Measurements from ENCODE around the gene DHX34.
A peak's percentile ranks its signal among the peaks of the same experiment; 100 is the strongest.
"Not testable (repeated sequence)": the region's sequence is repeated elsewhere in the genome, so short reads cannot be mapped to it uniquely, and the experiment has no call there.

Gene DHX34

GRCh38 chr19:47381653-47382279 is 32.7 kb downstream of the DHX34 start:
- Histone ChIP-seq H3K27ac (ENCODE audit: low read depth, low read length) (no peak overlapping the region), H3K9ac (ENCODE audit: low read depth, low read length) (no peak overlapping the region), H3K4me1 (ENCODE audit: control insufficient read depth, insufficient read depth, low read length) (no peaks in the 10 kb centered on the region), H3K27me3 (ENCODE audit: control insufficient read depth, insufficient read depth, low read length) (no peaks in the 10 kb centered on the region), H3K9me3 (ENCODE audit: control insufficient read depth, insufficient read depth, low read length) (no peaks in the 10 kb centered on the region), H3K36me3 (ENCODE audit: control insufficient read depth, insufficient read depth, low read length) (peaks cover 51% of the 10 kb centered on the region), H3K4me3 (ENCODE audit: low read depth, low read length) (no peak overlapping the region)

GRCh38 chr19:47383890-47384289 is 34.8 kb downstream of the DHX34 start:
- H3K4me1 ChIP-seq (ENCODE audit: control insufficient read depth, insufficient read depth, low read length); H3K27ac ChIP-seq (ENCODE audit: low read depth, low read length); H3K27me3 ChIP-seq (ENCODE audit: control insufficient read depth, insufficient read depth, low read length); H3K9me3 ChIP-seq (ENCODE audit: control insufficient read depth, insufficient read depth, low read length); H3K9ac ChIP-seq (ENCODE audit: low read depth, low read length); H3K4me3 ChIP-seq (ENCODE audit: low read depth, low read length): not testable (repeated sequence)
- H3K36me3 ChIP-seq (ENCODE audit: control insufficient read depth, insufficient read depth, low read length): peaks cover 35% of the 10 kb centered on the region

- not testable (repeated sequence) for H3K27me3 ChIP-seq (ENCODE audit: control insufficient read depth, insufficient read depth, low read length); H3K4me3 ChIP-seq (ENCODE audit: low read depth, low read length); H3K9ac ChIP-seq (ENCODE audit: low read depth, low read length); H3K9me3 ChIP-seq (ENCODE audit: control insufficient read depth, insufficient read depth, low read length); H3K27ac ChIP-seq (ENCODE audit: low read depth, low read length); H3K4me1 ChIP-seq (ENCODE audit: control insufficient read depth, insufficient read depth, low read length)
- H3K36me3 ChIP-seq (ENCODE audit: control insufficient read depth, insufficient read depth, low read length): peaks cover 29% of the 10 kb centered on the region
Observed at GRCh38 chr19:47384533-47384932, 35.4 kb downstream of the DHX34 start.

DNA sequence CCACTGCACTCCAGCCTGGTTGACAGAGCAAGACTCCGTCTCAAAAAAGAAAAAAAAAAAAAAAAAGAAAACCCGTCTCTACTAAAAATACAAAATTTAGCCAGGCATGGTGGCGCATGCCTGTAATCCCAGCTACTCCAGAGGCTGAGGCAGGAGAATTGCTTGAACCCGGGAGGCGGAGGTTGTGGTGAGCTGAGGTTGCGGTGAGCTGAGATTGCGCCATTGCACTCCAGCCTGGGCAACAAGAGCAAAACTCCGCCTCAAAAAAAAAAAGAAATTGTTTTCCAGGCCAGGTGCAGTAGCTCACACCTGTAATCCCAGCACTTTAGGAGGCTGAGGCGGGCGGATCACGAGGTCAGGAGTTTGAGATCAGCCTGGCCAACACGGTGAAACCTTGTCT is 37.5 kb downstream of the DHX34 start:
- not testable (repeated sequence) for H3K27me3 ChIP-seq (ENCODE audit: control insufficient read depth, insufficient read depth, low read length); H3K9me3 ChIP-seq (ENCODE audit: control insufficient read depth, insufficient read depth, low read length); H3K9ac ChIP-seq (ENCODE audit: low read depth, low read length); H3K27ac ChIP-seq (ENCODE audit: low read depth, low read length); H3K36me3 ChIP-seq (ENCODE audit: control insufficient read depth, insufficient read depth, low read length); H3K4me1 ChIP-seq (ENCODE audit: control insufficient read depth, insufficient read depth, low read length); H3K4me3 ChIP-seq (ENCODE audit: low read depth, low read length)

GRCh38 chr19:47387623-47388022 is 38.5 kb downstream of the DHX34 start:
- H3K9ac ChIP-seq (ENCODE audit: low read depth, low read length); H3K9me3 ChIP-seq (ENCODE audit: control insufficient read depth, insufficient read depth, low read length); H3K27ac ChIP-seq (ENCODE audit: low read depth, low read length); H3K27me3 ChIP-seq (ENCODE audit: control insufficient read depth, insufficient read depth, low read length); H3K4me1 ChIP-seq (ENCODE audit: control insufficient read depth, insufficient read depth, low read length); H3K4me3 ChIP-seq (ENCODE audit: low read depth, low read length); H3K36me3 ChIP-seq (ENCODE audit: control insufficient read depth, insufficient read depth, low read length): not testable (repeated sequence)

- not testable (repeated sequence) for H3K9me3 ChIP-seq (ENCODE audit: control insufficient read depth, insufficient read depth, low read length); H3K36me3 ChIP-seq (ENCODE audit: control insufficient read depth, insufficient read depth, low read length); H3K4me3 ChIP-seq (ENCODE audit: low read depth, low read length)
Observed at GRCh38 chr19:47388721-47389120, 39.6 kb downstream of the DHX34 start.

DNA sequence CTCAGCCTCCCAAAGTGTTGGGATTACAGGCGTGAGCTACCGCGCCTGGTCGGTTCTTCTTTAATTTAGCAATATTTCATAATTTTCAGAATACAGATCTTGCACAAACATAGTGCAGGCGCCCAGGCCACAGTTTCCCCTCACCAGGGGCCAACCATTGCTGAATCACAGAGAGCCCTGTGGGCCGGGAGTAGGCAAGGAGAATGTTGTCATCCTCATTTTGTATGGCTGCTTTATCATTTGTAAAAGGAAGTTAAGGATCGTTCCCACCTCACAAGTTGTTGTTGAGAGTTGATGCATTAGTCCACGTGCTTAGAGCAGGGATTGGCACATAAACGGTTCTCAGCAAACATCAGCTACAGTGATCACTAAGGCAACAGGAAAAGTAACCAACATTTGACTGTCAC is 40.0 kb downstream of the DHX34 start:
- Histone ChIP-seq H3K27me3 (ENCODE audit: control insufficient read depth, insufficient read depth, low read length) (no peaks in the 10 kb centered on the region), H3K9me3 (ENCODE audit: control insufficient read depth, insufficient read depth, low read length) (peaks cover 2% of the 10 kb centered on the region; the same call in 1 of the 2 replicates), H3K9ac (ENCODE audit: low read depth, low read length) (no peak overlapping the region), H3K4me3 (ENCODE audit: low read depth, low read length) (no peak overlapping the region), H3K4me1 (ENCODE audit: control insufficient read depth, insufficient read depth, low read length) (no peaks in the 10 kb centered on the region), H3K36me3 (ENCODE audit: control insufficient read depth, insufficient read depth, low read length) (no peaks in the 10 kb centered on the region), H3K27ac (ENCODE audit: low read depth, low read length) (no peak overlapping the region)

More at GRCh38 chr19:47388721-47389120, 39.6 kb downstream of the DHX34 start:
- H3K27me3 ChIP-seq (ENCODE audit: control insufficient read depth, insufficient read depth, low read length); H3K27ac ChIP-seq (ENCODE audit: low read depth, low read length); H3K9ac ChIP-seq (ENCODE audit: low read depth, low read length); H3K4me1 ChIP-seq (ENCODE audit: control insufficient read depth, insufficient read depth, low read length): not testable (repeated sequence)

GRCh38 chr19:47390533-47391488 is 41.7 kb downstream of the DHX34 start:
- no peaks in the 10 kb centered on the region for H3K4me1 ChIP-seq (ENCODE audit: control insufficient read depth, insufficient read depth, low read length)
- no peaks in the 10 kb centered on the region for H3K27me3 ChIP-seq (ENCODE audit: control insufficient read depth, insufficient read depth, low read length)
- no peak overlapping the region for H3K9ac ChIP-seq (ENCODE audit: low read depth, low read length)
- peak overlapping the region; percentile 71 for H3K27ac ChIP-seq (ENCODE audit: low read depth, low read length)
- no peak overlapping the region for H3K4me3 ChIP-seq (ENCODE audit: low read depth, low read length)
- H3K9me3 ChIP-seq (ENCODE audit: control insufficient read depth, insufficient read depth, low read length): peaks cover 2% of the 10 kb centered on the region; the same call in 1 of the 2 replicates
- no peaks in the 10 kb centered on the region for H3K36me3 ChIP-seq (ENCODE audit: control insufficient read depth, insufficient read depth, low read length)

DNA sequence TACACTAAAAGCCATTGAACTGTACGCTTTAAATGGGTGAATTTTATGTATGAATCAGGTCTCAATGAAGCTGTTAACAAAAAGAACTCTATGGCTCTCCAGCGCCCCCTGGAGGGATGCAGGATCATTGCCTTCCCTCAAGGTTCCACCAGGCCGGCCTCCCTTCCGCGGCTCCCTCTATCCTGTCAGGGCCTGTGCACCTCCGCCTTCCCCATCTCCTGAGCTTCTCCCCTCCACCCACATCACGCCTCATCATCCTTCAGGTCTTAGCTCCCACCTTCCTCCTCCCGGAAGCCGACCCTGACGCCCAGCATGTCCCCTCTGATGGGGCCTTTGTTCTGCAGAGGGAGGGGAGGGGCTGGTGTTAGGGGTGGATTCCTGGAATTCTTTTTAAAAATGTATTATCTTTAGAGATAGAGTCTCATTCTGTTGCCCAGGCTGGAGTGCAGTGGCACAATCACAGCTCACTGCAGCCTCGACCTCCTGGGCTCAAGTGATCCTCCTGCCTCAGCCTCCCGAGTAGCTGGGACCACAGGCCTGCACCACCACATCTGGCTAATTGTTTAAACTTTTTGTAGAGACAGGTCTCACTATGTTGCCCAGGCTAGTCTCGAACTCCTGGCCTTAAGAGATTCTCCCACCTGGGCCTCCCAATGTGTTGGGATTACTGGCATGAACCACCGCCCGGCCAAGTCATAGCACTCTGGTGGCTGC is 42.6 kb downstream of the DHX34 start:
- Histone ChIP-seq H3K27me3 (ENCODE audit: control insufficient read depth, insufficient read depth, low read length) (no peaks in the 10 kb centered on the region), H3K9me3 (ENCODE audit: control insufficient read depth, insufficient read depth, low read length) (peaks cover 2% of the 10 kb centered on the region; the same call in 1 of the 2 replicates), H3K4me1 (ENCODE audit: control insufficient read depth, insufficient read depth, low read length) (no peaks in the 10 kb centered on the region), H3K27ac (ENCODE audit: low read depth, low read length) (peak overlapping the region; percentile 71), H3K36me3 (ENCODE audit: control insufficient read depth, insufficient read depth, low read length) (no peaks in the 10 kb centered on the region), H3K4me3 (ENCODE audit: low read depth, low read length) (no peak overlapping the region), H3K9ac (ENCODE audit: low read depth, low read length) (no peak overlapping the region)

DNA sequence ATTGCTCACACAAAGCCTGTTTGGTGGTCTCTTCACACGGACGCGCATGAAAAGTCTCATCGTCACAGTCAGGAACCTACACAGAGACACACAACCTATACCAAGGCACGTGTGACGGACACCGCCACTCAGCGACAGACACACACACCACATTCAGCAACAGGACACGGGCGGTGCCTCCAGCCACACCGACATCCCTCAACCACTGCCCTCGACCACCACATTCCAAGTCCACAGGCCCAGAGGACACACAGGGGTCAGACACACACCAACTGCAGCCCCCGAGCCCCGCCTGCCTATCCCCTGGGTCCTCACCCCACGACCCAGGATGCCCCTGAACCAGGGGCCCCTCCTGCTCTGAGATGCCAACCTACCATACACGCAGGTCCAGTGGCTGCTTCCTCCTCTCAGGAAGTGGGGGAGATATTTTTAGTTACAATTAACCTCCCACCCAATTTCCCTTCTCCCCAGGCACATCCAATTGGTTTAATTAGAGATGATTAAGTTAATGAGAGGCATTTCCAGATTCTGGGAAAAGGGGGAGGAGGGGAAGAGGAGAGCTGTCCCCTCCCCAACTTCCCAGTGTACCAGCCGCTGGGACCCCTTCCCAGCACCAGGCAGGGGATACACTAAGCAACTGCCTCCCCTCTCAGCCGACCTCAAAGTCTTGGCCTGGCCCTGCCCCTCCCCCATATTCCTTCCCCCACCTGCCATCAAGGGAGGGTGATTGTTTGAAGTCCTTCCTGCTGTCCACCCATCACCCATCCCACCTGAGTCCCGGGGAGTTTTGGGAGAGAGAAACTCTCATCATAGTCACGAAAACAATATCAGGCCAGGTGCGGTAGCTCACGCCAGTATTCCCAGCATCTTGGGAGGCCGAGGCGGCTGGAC is 49.8 kb downstream of the DHX34 start:
- no peaks in the 10 kb centered on the region for H3K36me3 ChIP-seq (ENCODE audit: control insufficient read depth, insufficient read depth, low read length)
- H3K9me3 ChIP-seq (ENCODE audit: control insufficient read depth, insufficient read depth, low read length): no peaks in the 10 kb centered on the region
- peak overlapping the region; percentile 26; the same call in 1 of the 2 replicates for H3K9ac ChIP-seq (ENCODE audit: low read depth, low read length)
- H3K27me3 ChIP-seq (ENCODE audit: control insufficient read depth, insufficient read depth, low read length): no peaks in the 10 kb centered on the region
- H3K27ac ChIP-seq (ENCODE audit: low read depth, low read length): peak overlapping the region; percentile 81
- H3K4me3 ChIP-seq (ENCODE audit: low read depth, low read length): no peak overlapping the region
- peaks cover 13% of the 10 kb centered on the region for H3K4me1 ChIP-seq (ENCODE audit: control insufficient read depth, insufficient read depth, low read length)
